CD4-positive, alpha-beta T cell treated with Interleukin-17A for 4 hours (primary cell): Measurements from ENCODE around the gene FARP1.

ENCODE experiments used
- DNase-seq: peaks from one replicate; pipeline ENCODE4 v3.0.0-alpha.2; 2020; ENCODE audit warnings: mixed read lengths

Gene FARP1

GRCh38 chr13:98289339-98289945 is 146.5 kb downstream of the FARP1 start:
- DNase-seq = no peak

- DNase-seq = no peak
Measured at GRCh38 chr13:98290261-98290660, 147.4 kb downstream of the FARP1 start.

- DNase-seq = no peak
Measured at GRCh38 chr13:98291658-98292057, 148.8 kb downstream of the FARP1 start.

- DNase-seq = no peak
Measured at GRCh38 chr13:98293103-98293502, 150.2 kb downstream of the FARP1 start.

GRCh38 chr13:98293570-98294142 is 150.8 kb downstream of the FARP1 start:
- DNase-seq = no peak

- no peak for DNase-seq
Measured at GRCh38 chr13:98295371-98295770, 152.5 kb downstream of the FARP1 start.

- DNase-seq = no peak
Measured at GRCh38 chr13:98297051-98297450, 154.2 kb downstream of the FARP1 start.

- no peak for DNase-seq
Measured at GRCh38 chr13:98297745-98298144, 154.9 kb downstream of the FARP1 start.

- DNase-seq = no peak
Measured at GRCh38 chr13:98298599-98298998, 155.7 kb downstream of the FARP1 start.

GRCh38 chr13:98299235-98299965 is 156.5 kb downstream of the FARP1 start:
- DNase-seq = no peak

- no peak for DNase-seq
Measured at GRCh38 chr13:98299966-98300350, 157.1 kb downstream of the FARP1 start.

- no peak for DNase-seq
Measured at GRCh38 chr13:98300956-98301641, 158.2 kb downstream of the FARP1 start.

GRCh38 chr13:98301721-98302120 is 158.8 kb downstream of the FARP1 start:
- no peak for DNase-seq

- no peak for DNase-seq
Measured at GRCh38 chr13:98303858-98304257, 161.0 kb downstream of the FARP1 start.

GRCh38 chr13:98305670-98306069 is 162.8 kb downstream of the FARP1 start:
- DNase-seq = no peak

- DNase-seq = no peak
Measured at GRCh38 chr13:98307463-98308085, 164.7 kb downstream of the FARP1 start.

GRCh38 chr13:98308086-98308911 is 165.4 kb downstream of the FARP1 start:
- DNase-seq = no peak

GRCh38 chr13:98309569-98310335 is 166.9 kb downstream of the FARP1 start:
- no peak for DNase-seq

GRCh38 chr13:98310485-98311199 is 167.7 kb downstream of the FARP1 start:
- no peak for DNase-seq

- no peak for DNase-seq
Measured at GRCh38 chr13:98311200-98311548, 168.3 kb downstream of the FARP1 start.

GRCh38 chr13:98312606-98313005 is 169.7 kb downstream of the FARP1 start:
- no peak for DNase-seq
